ENCODE measurements around the gene RABIF. TPM values are rescaled to one million over a fixed set of nuclear protein-coding genes. Genes with fewer than 3 reads are reported as not detected.

RABIF gene
- total RNA-seq, 1 donor from 2014 or later: 15.1 TPM

- intact Hi-C loops (cut with micrococcal nuclease): no loop called here
Measured at GRCh38 chr1:202879128-202879527, 9.8 kb downstream of the RABIF start.

GRCh38 chr1:202873026-202873425 is 15.9 kb downstream of the RABIF start:
- intact Hi-C loops (cut with micrococcal nuclease): no loop called here

- intact Hi-C loops (cut with micrococcal nuclease): no loop called here
Measured at GRCh38 chr1:202871367-202871766, 17.6 kb downstream of the RABIF start.

- intact Hi-C loops (cut with micrococcal nuclease): no loop called here
Measured at GRCh38 chr1:202862679-202863560, 26.0 kb downstream of the RABIF start.

- intact Hi-C loops (cut with micrococcal nuclease): no loop called here
Measured at GRCh38 chr1:202861420-202862132, 27.4 kb downstream of the RABIF start.

- intact Hi-C loops (cut with micrococcal nuclease): no loop called here
Measured at GRCh38 chr1:202860744-202861419, 28.1 kb downstream of the RABIF start.

- intact Hi-C loops (cut with micrococcal nuclease): no loop called here
Measured at GRCh38 chr1:202858789-202859414, 30.0 kb downstream of the RABIF start.

- intact Hi-C loops (cut with micrococcal nuclease): no loop called here
Measured at GRCh38 chr1:202858331-202858730, 30.6 kb downstream of the RABIF start.

GRCh38 chr1:202857136-202857610 is 31.8 kb downstream of the RABIF start:
- intact Hi-C loops (cut with micrococcal nuclease): no loop called here

- intact Hi-C loops (cut with micrococcal nuclease): no loop called here
Measured at GRCh38 chr1:202856014-202856413, 32.9 kb downstream of the RABIF start.

- intact Hi-C loops (cut with micrococcal nuclease): loop anchor here (5.0 kb wide), 1 partner anchor 102 kb away; no protein-coding TSS in a partner anchor
Measured at GRCh38 chr1:202854787-202855186, 34.2 kb downstream of the RABIF start.

- intact Hi-C loops (cut with micrococcal nuclease): loop anchor here (5.0 kb wide), 1 partner anchor 100 kb away; no protein-coding TSS in a partner anchor
Measured at GRCh38 chr1:202852163-202852904, 36.6 kb downstream of the RABIF start.

GRCh38 chr1:202850593-202851362 is 38.2 kb downstream of the RABIF start:
- intact Hi-C loops (cut with micrococcal nuclease): loop anchor here (5.0 kb wide), 1 partner anchor 98 kb away; no protein-coding TSS in a partner anchor

- intact Hi-C loops (cut with micrococcal nuclease): loop anchor here (5.0 kb wide), 1 partner anchor 36 kb away; the partner anchor contains the start of gene PCAT6
Measured at GRCh38 chr1:202848191-202848542, 40.8 kb downstream of the RABIF start.

GRCh38 chr1:202844935-202845334 is 44.0 kb downstream of the RABIF start:
- intact Hi-C loops (cut with micrococcal nuclease): loop anchor here (5.0 kb wide), 1 partner anchor 33 kb away; the partner anchor contains the start of gene PCAT6

GRCh38 chr1:202844259-202844658 is 44.7 kb downstream of the RABIF start:
- intact Hi-C loops (cut with micrococcal nuclease): no loop called here

GRCh38 chr1:202843081-202843480 is 45.9 kb downstream of the RABIF start:
- intact Hi-C loops (cut with micrococcal nuclease): no loop called here

- intact Hi-C loops (cut with micrococcal nuclease): no loop called here
Measured at GRCh38 chr1:202837746-202838262, 51.1 kb downstream of the RABIF start.

All from T-helper 2 cell treated with Interferon-gamma antibody and Interleukin-4, amounts not matched to agents 100 ng/mL and 5 ng/mL, for 36 hours (primary cell).